K562 (cell line): ENCODE data around the gene DNAH1.

Source experiments
- ATF2 ChIP-seq: sonication (generic); formaldehyde crosslinking; IDR thresholded peaks from 2 replicates; pipeline ENCODE4 v1.8.1; 2022; ENCODE audit warnings: missing genetic modification reagents
- CTCF ChIP-seq, 3 experiments: IDR thresholded peaks in 2 of 3; conservative IDR thresholded peaks in 1 of 3; 2 replicates each; pipeline ENCODE4 v1.5.1; 2011 to 2012; ENCODE audit warnings: low read length in 3 of 3, mild to moderate bottlenecking in 3 of 3, control low read depth in 2 of 3, improper control_type of control experiment in 1 of 3, inconsistent platforms in 1 of 3, low read depth in 1 of 3, mixed read lengths in 1 of 3, moderate library complexity in 1 of 3; ENCODE audit not compliant: insufficient read depth in 2 of 3
- GTF2F1 ChIP-seq: IDR thresholded peaks from 2 replicates; pipeline ENCODE4 v1.6.1; 2011; ENCODE audit warnings: low read depth, low read length, improper control_type of control experiment
- HINFP ChIP-seq: fragments of 450-650 bp; conservative IDR thresholded peaks from 2 replicates; pipeline ENCODE4 v1.6.1; 2016; ENCODE audit warnings: missing genetic modification characterization, low read depth, mild to moderate bottlenecking, control low read depth, missing compliant biosample characterization
- KDM1A ChIP-seq, 2 experiments: fragments of 450-650 bp; IDR thresholded peaks; 2 replicates each; pipeline ENCODE4 v1.6.1; 2016; ENCODE audit warnings: mild to moderate bottlenecking in 2 of 2
- NFRKB ChIP-seq: fragments of 450-650 bp; IDR thresholded peaks from 2 replicates; pipeline ENCODE4 v1.6.1; 2016; ENCODE audit warnings: low read depth
- POLR2A ChIP-seq: fragments of 450-650 bp; conservative IDR thresholded peaks from 2 replicates; pipeline ENCODE4 v1.6.1; 2016
- POU5F1 ChIP-seq: fragments of 150-350 bp; IDR thresholded peaks from 2 replicates; pipeline ENCODE4 v1.6.1; 2014; ENCODE audit warnings: borderline replicate concordance, low read length, low read depth, mild to moderate bottlenecking; ENCODE audit not compliant: partially characterized antibody
- PRDM10 ChIP-seq: fragments of 450-650 bp; IDR thresholded peaks from 2 replicates; pipeline ENCODE4 v1.6.1; 2018; ENCODE audit not compliant: partially characterized antibody
- RBM34 ChIP-seq: fragments of 200-400 bp; formaldehyde crosslinking; IDR thresholded peaks from 2 replicates; pipeline ENCODE4 v1.6.1; 2018; ENCODE audit warnings: low read length, borderline replicate concordance; ENCODE audit not compliant: insufficient read depth
- SIN3A ChIP-seq, 2 experiments: fragments of 150-350 bp in 1 of 2; IDR thresholded peaks; 2 replicates each; pipeline ENCODE4 v1.6.1; 2011 to 2016; ENCODE audit warnings: borderline replicate concordance in 2 of 2, low read depth in 2 of 2, low read length in 2 of 2, mild to moderate bottlenecking in 2 of 2, moderate library complexity in 2 of 2; ENCODE audit not compliant: control insufficient read depth in 1 of 2
- SMC3 ChIP-seq: conservative IDR thresholded peaks from 2 replicates; pipeline ENCODE4 v1.6.1; 2011; ENCODE audit warnings: low read depth, low read length, improper control_type of control experiment; ENCODE audit not compliant: insufficient read depth
- TAF1 ChIP-seq: IDR thresholded peaks from 2 replicates; pipeline ENCODE4 v1.6.1; 2011; ENCODE audit warnings: mild to moderate bottlenecking, low read length, moderate library complexity; ENCODE audit not compliant: insufficient read depth, control insufficient read depth, severe bottlenecking; ENCODE audit errors: extremely low read depth
- TF ChIP-seq, protein P1 (sequence below): sonication (generic); formaldehyde crosslinking; IDR thresholded peaks from 2 replicates; pipeline ENCODE4 v1.8.1; 2023; ENCODE audit warnings: mild to moderate bottlenecking, missing genetic modification reagents

DNA sequence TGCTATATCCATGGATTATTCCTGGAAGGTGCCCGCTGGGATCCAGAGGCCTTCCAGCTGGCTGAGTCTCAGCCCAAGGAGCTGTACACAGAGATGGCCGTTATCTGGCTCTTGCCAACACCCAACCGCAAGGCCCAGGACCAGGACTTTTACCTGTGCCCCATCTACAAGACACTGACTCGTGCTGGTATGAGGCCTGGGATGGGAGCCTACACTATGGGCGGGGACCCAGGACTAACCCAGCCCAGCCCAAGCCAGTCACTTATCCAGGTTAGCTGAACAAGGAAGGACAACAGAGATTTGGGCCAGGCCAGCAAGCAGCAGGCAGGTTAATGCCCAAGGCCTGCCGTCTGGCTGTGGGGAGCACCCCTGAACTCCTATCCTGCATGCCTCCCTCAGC, 83.5 kb downstream of the DNAH1 start:
- TF ChIP-seq KDM1A (IDR thresholded peaks at IDR 0.05) (no peak), CTCF (IDR thresholded peaks at IDR 0.05 in 2 of 3, conservative IDR thresholded peaks at IDR 0.05 in 1 of 3; ENCODE audit: insufficient read depth in 2 of 3, low read depth in 1 of 3, low read length in 3 of 3) (no peak), RBM34 (no peak), POU5F1 (no peak), HINFP (no peak), NFRKB (no peak), GTF2F1 (no peak), POLR2A (no peak), TAF1 (no peak), SMC3 (no peak), PRDM10 (no peak), SIN3A (IDR thresholded peaks at IDR 0.05; ENCODE audit: borderline replicate concordance in 2 of 2, control insufficient read depth in 1 of 2, low read depth in 2 of 2, low read length in 2 of 2) (no peak), ATF2 (CRISPR knock-in tag) (no peak)
- TF ChIP-seq, protein P1, sequence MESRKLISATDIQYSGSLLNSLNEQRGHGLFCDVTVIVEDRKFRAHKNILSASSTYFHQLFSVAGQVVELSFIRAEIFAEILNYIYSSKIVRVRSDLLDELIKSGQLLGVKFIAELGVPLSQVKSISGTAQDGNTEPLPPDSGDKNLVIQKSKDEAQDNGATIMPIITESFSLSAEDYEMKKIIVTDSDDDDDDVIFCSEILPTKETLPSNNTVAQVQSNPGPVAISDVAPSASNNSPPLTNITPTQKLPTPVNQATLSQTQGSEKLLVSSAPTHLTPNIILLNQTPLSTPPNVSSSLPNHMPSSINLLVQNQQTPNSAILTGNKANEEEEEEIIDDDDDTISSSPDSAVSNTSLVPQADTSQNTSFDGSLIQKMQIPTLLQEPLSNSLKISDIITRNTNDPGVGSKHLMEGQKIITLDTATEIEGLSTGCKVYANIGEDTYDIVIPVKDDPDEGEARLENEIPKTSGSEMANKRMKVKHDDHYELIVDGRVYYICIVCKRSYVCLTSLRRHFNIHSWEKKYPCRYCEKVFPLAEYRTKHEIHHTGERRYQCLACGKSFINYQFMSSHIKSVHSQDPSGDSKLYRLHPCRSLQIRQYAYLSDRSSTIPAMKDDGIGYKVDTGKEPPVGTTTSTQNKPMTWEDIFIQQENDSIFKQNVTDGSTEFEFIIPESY, result no peak
